GM06990 (cell line): Measurements from ENCODE around the gene NME8.

Source experiments
- DNase-seq: peaks from one replicate; pipeline ENCODE4 v3.0.0-alpha.2; 2011; ENCODE audit not compliant: insufficient read length; ENCODE audit errors: extremely low read depth
- H3K27me3 ChIP-seq: replicated peaks from 2 replicates; pipeline ENCODE4 v1.6.0; 2011; ENCODE audit warnings: low read length; ENCODE audit not compliant: control insufficient read depth, insufficient read depth
- H3K36me3 ChIP-seq: 2 replicates; pipeline ENCODE4 v1.5.1; 2011; ENCODE audit warnings: low read length; ENCODE audit not compliant: control insufficient read depth, insufficient read depth
- H3K4me3 ChIP-seq: replicated peaks from 2 replicates; pipeline ENCODE4 v1.5.1; 2011; ENCODE audit warnings: low read depth, mild to moderate bottlenecking, control low read depth, low read length
- CTCF ChIP-seq: IDR thresholded peaks from 2 replicates; pipeline ENCODE4 v1.5.1; 2011; ENCODE audit warnings: low read length, control low read depth, mild to moderate bottlenecking, inconsistent platforms; ENCODE audit not compliant: insufficient read depth, poor library complexity, severe bottlenecking

NME8 gene

GRCh38 chr7:37927773-37928444, 79.5 kb downstream of the NME8 start:
- no peak for DNase-seq
- no peaks in the 10 kb centered on the region for H3K36me3 ChIP-seq
- no peaks in the 10 kb centered on the region for H3K27me3 ChIP-seq
- no peak for TF ChIP-seq CTCF
- no peak overlapping the region for H3K4me3 ChIP-seq

GRCh38 chr7:37928878-37929277, 80.5 kb downstream of the NME8 start:
- Histone ChIP-seq H3K27me3 (no peaks in the 10 kb centered on the region), H3K4me3 (no peak overlapping the region), H3K36me3 (no peaks in the 10 kb centered on the region)
- no peak for DNase-seq
- no peak for TF ChIP-seq CTCF

- DNase-seq = no peak
- no peak for TF ChIP-seq CTCF
- no peaks in the 10 kb centered on the region for H3K36me3 ChIP-seq
- no peak overlapping the region for H3K4me3 ChIP-seq
- no peaks in the 10 kb centered on the region for H3K27me3 ChIP-seq
Measured at GRCh38 chr7:37930226-37930948, 82.0 kb downstream of the NME8 start.

GRCh38 chr7:37932543-37932942, 84.1 kb downstream of the NME8 start:
- no peak for DNase-seq
- no peak overlapping the region for H3K4me3 ChIP-seq
- no peak for TF ChIP-seq CTCF
- H3K27me3 ChIP-seq = no peaks in the 10 kb centered on the region
- no peaks in the 10 kb centered on the region for H3K36me3 ChIP-seq

GRCh38 chr7:37933018-37933566, 84.7 kb downstream of the NME8 start:
- DNase-seq = no peak
- Histone ChIP-seq H3K36me3 (no peaks in the 10 kb centered on the region), H3K4me3 (no peak overlapping the region), H3K27me3 (no peaks in the 10 kb centered on the region)
- no peak for TF ChIP-seq CTCF
